NCI-H526 treated with DMSO at 0.1 percent for 48 hours (cell line): ENCODE results near the gene TMED10.
"Not testable (repeated sequence)": the region's sequence is repeated elsewhere in the genome, so short reads cannot be mapped to it uniquely, and the experiment has no call there.

ENCODE experiments used
- DNase-seq: peaks from one replicate; lab custom pipeline; 2025; lab: John Stamatoyannopoulos, UW

TMED10 gene

GRCh38 chr14:75127474-75127820 is 49.0 kb downstream of the TMED10 start:
- DNase-seq: not testable (repeated sequence)

- DNase-seq: peak; percentile 59
Observed at GRCh38 chr14:75126679-75127473, 49.5 kb downstream of the TMED10 start, which contains the start of gene NEK9. Gene NEK9, minus strand, starts transcription at chr14:75127048. Its CDS starts 127 bp downstream, at chr14:75126921.

GRCh38 chr14:75126121-75126544 is 50.3 kb downstream of the TMED10 start:
- DNase-seq: no peak

GRCh38 chr14:75125617-75126016 is 50.8 kb downstream of the TMED10 start:
- no peak for DNase-seq

GRCh38 chr14:75123991-75124390 is 52.4 kb downstream of the TMED10 start:
- DNase-seq: no peak

GRCh38 chr14:75121552-75121951 is 54.9 kb downstream of the TMED10 start:
- DNase-seq: no peak

- DNase-seq: no peak
Observed at GRCh38 chr14:75120541-75121291, 55.7 kb downstream of the TMED10 start.

GRCh38 chr14:75119056-75119455 is 57.4 kb downstream of the TMED10 start:
- DNase-seq: no peak

GRCh38 chr14:75113932-75114539 is 62.4 kb downstream of the TMED10 start:
- no peak for DNase-seq

GRCh38 chr14:75109877-75110276 is 66.5 kb downstream of the TMED10 start:
- DNase-seq: no peak

GRCh38 chr14:75107186-75107585 is 69.2 kb downstream of the TMED10 start:
- no peak for DNase-seq

GRCh38 chr14:75101491-75101890 is 74.9 kb downstream of the TMED10 start:
- DNase-seq: peak; percentile 7

- DNase-seq: no peak
Observed at GRCh38 chr14:75098682-75099081, 77.7 kb downstream of the TMED10 start.

GRCh38 chr14:75098212-75098611 is 78.2 kb downstream of the TMED10 start:
- no peak for DNase-seq

GRCh38 chr14:75096959-75097358 is 79.5 kb downstream of the TMED10 start:
- DNase-seq: no peak

GRCh38 chr14:75095690-75096089 is 80.7 kb downstream of the TMED10 start:
- DNase-seq: no peak

GRCh38 chr14:75094896-75095295 is 81.5 kb downstream of the TMED10 start:
- DNase-seq: no peak

- no peak for DNase-seq
Observed at GRCh38 chr14:75092698-75093097, 83.7 kb downstream of the TMED10 start.

GRCh38 chr14:75091251-75091650 is 85.2 kb downstream of the TMED10 start:
- DNase-seq: no peak

GRCh38 chr14:75090353-75090752 is 86.1 kb downstream of the TMED10 start:
- DNase-seq: no peak

- peak; percentile 3 for DNase-seq
Observed at GRCh38 chr14:75088566-75089373, 87.6 kb downstream of the TMED10 start.

- DNase-seq: no peak
Observed at GRCh38 chr14:75088153-75088552, 88.3 kb downstream of the TMED10 start.
